ENCODE measurements around the gene DDX5. TPM values are rescaled to one million over a fixed set of nuclear protein-coding genes. Genes with fewer than 3 reads are reported as not detected.
"Not testable (repeated sequence)": the region's sequence is repeated elsewhere in the genome, so short reads cannot be mapped to it uniquely, and the experiment has no call there.

The DDX5 gene
- total RNA-seq, 1 experiment from 2014 or later, result 411 TPM

DNA sequence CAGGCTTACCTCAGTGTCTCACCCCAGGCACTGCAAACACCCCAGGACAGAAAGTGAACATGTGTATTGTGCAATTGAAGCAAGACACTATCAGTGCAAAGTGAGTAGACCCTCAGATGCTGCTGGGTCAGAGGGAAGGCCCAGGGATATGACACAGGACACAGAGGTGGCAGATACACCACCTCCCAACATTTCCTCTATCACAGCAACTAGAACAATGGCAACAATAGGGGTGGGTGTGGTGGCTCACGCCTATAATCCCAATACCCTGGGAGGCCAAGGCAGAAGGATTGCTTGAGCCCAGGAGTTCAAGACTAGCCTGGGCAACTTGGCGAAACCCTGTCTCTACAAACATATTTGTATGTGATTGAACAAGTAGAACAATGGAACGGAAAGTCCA is 34.6 kb downstream of the DDX5 start:
- no TSS peak for BruUV-seq (replicated peaks)
- intact Hi-C loops (cut with micrococcal nuclease; ENCODE audit: unreplicated experiment), result no loop called here
- Histone ChIP-seq H3K9me3 (ENCODE audit: control insufficient read depth, insufficient read depth, low read depth, low read length) (no peaks in the 10 kb centered on the region), H3K27me3 (ENCODE audit: control insufficient read depth, insufficient read depth, low read length) (no peaks in the 10 kb centered on the region), H3K4me3 (ENCODE audit: low read depth in 2 of 2, low read length in 2 of 2) (no peak overlapping the region), H3K4me1 (ENCODE audit: control insufficient read depth, insufficient read depth, low read length) (no peaks in the 10 kb centered on the region), H3K27ac (ENCODE audit: low read length) (no peak overlapping the region), H3K36me3 (ENCODE audit: control insufficient read depth, insufficient read depth, low read length) (no peaks in the 10 kb centered on the region)
- in situ Hi-C loops (cut with HindIII; ENCODE audit: low pct_unique_long_range_greater_than_20kb, low sequenced_read_pairs), result no loop called here
- ChIA-PET POLR2A (no interaction called here), CTCF (interaction anchor here (0.5 kb wide), 1 partner anchor 19 kb away, joined by 3 read pairs; no protein-coding TSS in a partner anchor)
- no peak for TF ChIP-seq TCF7L2 (IDR thresholded peaks at IDR 0.05; ENCODE audit: low read depth, low read length)
- DNase-seq (ENCODE audit: low read depth, low spot score) (no peak), ATAC-seq (no peak)

DNA sequence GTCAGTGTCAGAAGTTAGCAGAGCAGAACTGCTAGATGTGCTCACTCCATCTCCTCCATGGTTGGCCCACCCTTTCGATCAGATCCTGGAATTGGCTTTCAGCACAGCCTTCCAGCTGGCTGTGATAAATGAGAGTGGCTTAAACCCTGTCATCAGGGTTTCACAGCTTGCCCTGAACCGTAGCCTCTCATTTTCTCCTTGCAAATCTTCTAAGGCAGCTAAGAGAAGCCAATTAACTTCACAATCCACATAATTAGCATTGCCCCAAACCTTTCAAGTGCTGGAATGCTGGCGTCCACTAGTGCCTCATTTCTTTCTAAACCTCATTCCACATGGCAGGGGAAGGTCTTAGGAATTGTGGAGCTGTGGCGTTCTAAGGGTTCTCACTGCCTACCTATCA is 35.5 kb downstream of the DDX5 start:
- CTCF ChIA-PET, result interaction anchor here (0.5 kb wide), 1 partner anchor 20 kb away, joined by 3 read pairs; no protein-coding TSS in a partner anchor
- TF ChIP-seq, protein P1, sequence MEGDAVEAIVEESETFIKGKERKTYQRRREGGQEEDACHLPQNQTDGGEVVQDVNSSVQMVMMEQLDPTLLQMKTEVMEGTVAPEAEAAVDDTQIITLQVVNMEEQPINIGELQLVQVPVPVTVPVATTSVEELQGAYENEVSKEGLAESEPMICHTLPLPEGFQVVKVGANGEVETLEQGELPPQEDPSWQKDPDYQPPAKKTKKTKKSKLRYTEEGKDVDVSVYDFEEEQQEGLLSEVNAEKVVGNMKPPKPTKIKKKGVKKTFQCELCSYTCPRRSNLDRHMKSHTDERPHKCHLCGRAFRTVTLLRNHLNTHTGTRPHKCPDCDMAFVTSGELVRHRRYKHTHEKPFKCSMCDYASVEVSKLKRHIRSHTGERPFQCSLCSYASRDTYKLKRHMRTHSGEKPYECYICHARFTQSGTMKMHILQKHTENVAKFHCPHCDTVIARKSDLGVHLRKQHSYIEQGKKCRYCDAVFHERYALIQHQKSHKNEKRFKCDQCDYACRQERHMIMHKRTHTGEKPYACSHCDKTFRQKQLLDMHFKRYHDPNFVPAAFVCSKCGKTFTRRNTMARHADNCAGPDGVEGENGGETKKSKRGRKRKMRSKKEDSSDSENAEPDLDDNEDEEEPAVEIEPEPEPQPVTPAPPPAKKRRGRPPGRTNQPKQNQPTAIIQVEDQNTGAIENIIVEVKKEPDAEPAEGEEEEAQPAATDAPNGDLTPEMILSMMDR (IDR thresholded peaks at IDR 0.05), result no peak
- TF ChIP-seq POLR2AphosphoS5 (IDR thresholded peaks at IDR 0.05; ENCODE audit: low read depth, low read length), result no peak
- TF ChIP-seq SIN3A (IDR thresholded peaks at IDR 0.05; ENCODE audit: borderline replicate concordance, insufficient read depth, low read depth, low read length), result no peak
- TF ChIP-seq TCF7L2 (IDR thresholded peaks at IDR 0.05; ENCODE audit: low read depth, low read length), result no peak
- TF ChIP-seq, protein P2, sequence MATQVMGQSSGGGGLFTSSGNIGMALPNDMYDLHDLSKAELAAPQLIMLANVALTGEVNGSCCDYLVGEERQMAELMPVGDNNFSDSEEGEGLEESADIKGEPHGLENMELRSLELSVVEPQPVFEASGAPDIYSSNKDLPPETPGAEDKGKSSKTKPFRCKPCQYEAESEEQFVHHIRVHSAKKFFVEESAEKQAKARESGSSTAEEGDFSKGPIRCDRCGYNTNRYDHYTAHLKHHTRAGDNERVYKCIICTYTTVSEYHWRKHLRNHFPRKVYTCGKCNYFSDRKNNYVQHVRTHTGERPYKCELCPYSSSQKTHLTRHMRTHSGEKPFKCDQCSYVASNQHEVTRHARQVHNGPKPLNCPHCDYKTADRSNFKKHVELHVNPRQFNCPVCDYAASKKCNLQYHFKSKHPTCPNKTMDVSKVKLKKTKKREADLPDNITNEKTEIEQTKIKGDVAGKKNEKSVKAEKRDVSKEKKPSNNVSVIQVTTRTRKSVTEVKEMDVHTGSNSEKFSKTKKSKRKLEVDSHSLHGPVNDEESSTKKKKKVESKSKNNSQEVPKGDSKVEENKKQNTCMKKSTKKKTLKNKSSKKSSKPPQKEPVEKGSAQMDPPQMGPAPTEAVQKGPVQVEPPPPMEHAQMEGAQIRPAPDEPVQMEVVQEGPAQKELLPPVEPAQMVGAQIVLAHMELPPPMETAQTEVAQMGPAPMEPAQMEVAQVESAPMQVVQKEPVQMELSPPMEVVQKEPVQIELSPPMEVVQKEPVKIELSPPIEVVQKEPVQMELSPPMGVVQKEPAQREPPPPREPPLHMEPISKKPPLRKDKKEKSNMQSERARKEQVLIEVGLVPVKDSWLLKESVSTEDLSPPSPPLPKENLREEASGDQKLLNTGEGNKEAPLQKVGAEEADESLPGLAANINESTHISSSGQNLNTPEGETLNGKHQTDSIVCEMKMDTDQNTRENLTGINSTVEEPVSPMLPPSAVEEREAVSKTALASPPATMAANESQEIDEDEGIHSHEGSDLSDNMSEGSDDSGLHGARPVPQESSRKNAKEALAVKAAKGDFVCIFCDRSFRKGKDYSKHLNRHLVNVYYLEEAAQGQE (IDR thresholded peaks at IDR 0.05; ENCODE audit: insufficient read depth in 1 of 2, low read depth in 2 of 2, low read length in 1 of 2), result no peak
- no peak overlapping the region for H3K4me3 ChIP-seq (ENCODE audit: low read depth in 2 of 2, low read length in 2 of 2)
- H3K4me1 ChIP-seq (ENCODE audit: control insufficient read depth, insufficient read depth, low read length), result no peaks in the 10 kb centered on the region
- 0 out of 2 replicates have a peak, but pooled peaks have one; percentile 45 for ATAC-seq
- no peak for DNase-seq (ENCODE audit: low read depth, low spot score)
- in situ Hi-C loops (cut with HindIII; ENCODE audit: low pct_unique_long_range_greater_than_20kb, low sequenced_read_pairs) (no loop called here), intact Hi-C loops (cut with micrococcal nuclease; ENCODE audit: unreplicated experiment) (no loop called here)
- no peaks in the 10 kb centered on the region for H3K9me3 ChIP-seq (ENCODE audit: control insufficient read depth, insufficient read depth, low read depth, low read length)
- no peaks in the 10 kb centered on the region for H3K27me3 ChIP-seq (ENCODE audit: control insufficient read depth, insufficient read depth, low read length)
- H3K27ac ChIP-seq (ENCODE audit: low read length), result no peak overlapping the region
- no TSS peak for BruUV-seq (replicated peaks)
- POLR2A ChIA-PET, result no interaction called here
- H3K36me3 ChIP-seq (ENCODE audit: control insufficient read depth, insufficient read depth, low read length), result no peaks in the 10 kb centered on the region

DNA sequence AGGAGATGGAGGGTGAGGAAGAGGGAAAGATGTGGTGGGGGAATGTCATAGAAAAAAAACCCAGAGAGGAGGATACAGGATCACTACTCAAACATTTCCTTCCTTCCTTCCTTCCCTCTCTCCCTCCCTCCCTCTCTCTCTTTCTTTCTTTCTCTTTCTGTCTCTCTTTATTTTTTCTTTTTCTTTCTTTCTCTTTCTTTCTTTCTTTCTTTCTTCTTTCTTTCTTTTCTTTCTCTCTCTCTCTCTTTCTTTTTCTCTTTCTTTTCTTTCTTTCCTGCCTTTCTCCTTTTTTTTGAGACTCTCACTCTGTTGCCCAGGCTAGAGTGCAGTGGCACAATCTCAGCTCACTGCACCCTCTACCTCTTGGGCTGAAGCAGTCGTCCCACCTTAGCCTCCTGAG is 39.3 kb downstream of the DDX5 start:
- H3K4me1 ChIP-seq (ENCODE audit: control insufficient read depth, insufficient read depth, low read length); H3K36me3 ChIP-seq (ENCODE audit: control insufficient read depth, insufficient read depth, low read length); in situ Hi-C loops (cut with HindIII; ENCODE audit: low pct_unique_long_range_greater_than_20kb, low sequenced_read_pairs); DNase-seq (ENCODE audit: low read depth, low spot score); ATAC-seq; POLR2A ChIA-PET; H3K27me3 ChIP-seq (ENCODE audit: control insufficient read depth, insufficient read depth, low read length); CTCF ChIA-PET; intact Hi-C loops (cut with micrococcal nuclease; ENCODE audit: unreplicated experiment); H3K4me3 ChIP-seq (ENCODE audit: low read depth in 2 of 2, low read length in 2 of 2); H3K27ac ChIP-seq (ENCODE audit: low read length); BruUV-seq (replicated peaks); H3K9me3 ChIP-seq (ENCODE audit: control insufficient read depth, insufficient read depth, low read depth, low read length): not testable (repeated sequence)
